ENCODE measurements around the gene CAMKV.
"Not testable (repeated sequence)": the region's sequence is repeated elsewhere in the genome, so short reads cannot be mapped to it uniquely, and the experiment has no call there.

Gene CAMKV

DNA sequence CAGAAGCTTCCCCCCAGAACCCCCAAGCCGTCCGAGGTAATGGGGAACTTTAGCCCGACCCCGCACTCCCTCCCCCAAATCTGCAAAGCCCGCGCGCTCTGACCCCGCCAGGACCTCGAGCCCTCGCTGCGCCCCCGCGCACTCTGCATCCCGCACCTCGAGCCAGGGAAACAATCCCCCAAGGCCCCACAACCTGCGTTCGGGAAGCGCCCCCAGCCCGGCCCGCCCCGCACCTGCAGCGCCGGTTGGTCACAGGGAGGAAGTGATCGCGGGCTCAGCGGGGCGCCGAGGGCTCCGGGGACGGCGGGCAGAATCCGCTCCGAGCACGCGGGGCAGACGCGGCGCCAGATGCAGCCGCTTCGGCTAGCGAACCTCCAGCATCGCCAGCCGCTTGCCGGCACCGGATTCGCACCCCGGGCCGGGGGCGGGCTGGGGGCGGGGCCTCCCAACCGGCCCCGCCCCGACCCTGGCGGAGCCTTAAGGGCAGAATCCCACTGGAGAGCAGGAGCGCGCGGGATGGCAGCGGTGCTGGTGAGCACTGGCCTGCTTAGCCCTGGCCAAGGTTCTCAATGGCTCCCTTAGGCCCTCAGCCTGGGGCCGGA lies at the start of gene CAMKV:
TSS of gene CAMKV (minus strand) at position 382 of the 602 bp plus-strand sequence. CDS start 7,518 bp downstream, outside the sequence.
- DNase-seq (ENCODE audit: low read depth, low spot score): peak; percentile 66

DNA sequence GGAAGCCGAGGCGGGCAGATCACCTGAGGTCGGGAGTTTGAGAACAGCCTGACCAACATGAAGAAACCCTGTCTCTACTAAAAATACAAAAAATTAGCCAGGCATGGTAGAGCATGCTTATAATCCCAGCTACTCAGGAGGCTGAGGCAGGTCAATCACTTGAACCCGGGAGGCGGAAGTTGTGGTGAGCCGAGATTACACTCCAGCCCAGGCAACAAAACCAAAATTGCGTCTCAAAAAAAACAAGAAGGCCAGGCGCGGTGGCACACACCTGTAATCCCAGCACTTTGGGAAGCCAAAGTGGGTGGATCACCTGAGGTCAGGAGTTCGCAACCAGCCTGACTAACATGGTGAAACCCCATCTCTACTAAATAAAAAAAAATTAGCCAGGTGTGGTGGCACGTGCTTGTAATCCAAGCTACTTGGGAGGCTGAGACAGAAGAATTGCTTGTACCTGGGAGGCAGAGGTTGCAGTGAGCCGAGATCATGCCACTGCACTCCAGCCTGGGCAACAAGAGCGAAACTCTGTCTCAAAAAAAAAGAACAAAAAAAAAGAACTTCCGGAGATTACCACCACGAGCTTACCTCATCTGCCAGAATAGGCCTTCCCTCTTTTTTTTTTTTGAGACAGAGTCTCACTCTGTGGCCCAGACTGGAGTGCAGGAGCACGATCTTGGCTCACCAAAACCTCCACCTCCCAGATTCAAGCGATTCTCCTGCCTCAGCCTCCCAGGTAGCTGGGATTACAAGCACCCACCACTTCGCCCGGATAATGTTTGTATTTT lies 48.3 kb upstream of the CAMKV start:
- not testable (repeated sequence) for DNase-seq (ENCODE audit: low read depth, low spot score)

- no peak for DNase-seq (ENCODE audit: low read depth, low spot score)
These were observed 47.0 kb upstream of the CAMKV start for GRCh38 chr3:49916686-49917085.

GRCh38 chr3:49914906-49915305 lies 45.2 kb upstream of the CAMKV start:
- no peak for DNase-seq (ENCODE audit: low read depth, low spot score)

- peak; percentile 56 for DNase-seq (ENCODE audit: low read depth, low spot score)
These were observed 43.2 kb upstream of the CAMKV start for GRCh38 chr3:49912881-49913281.

GRCh38 chr3:49911611-49912010 lies 41.9 kb upstream of the CAMKV start:
- no peak for DNase-seq (ENCODE audit: low read depth, low spot score)

DNA sequence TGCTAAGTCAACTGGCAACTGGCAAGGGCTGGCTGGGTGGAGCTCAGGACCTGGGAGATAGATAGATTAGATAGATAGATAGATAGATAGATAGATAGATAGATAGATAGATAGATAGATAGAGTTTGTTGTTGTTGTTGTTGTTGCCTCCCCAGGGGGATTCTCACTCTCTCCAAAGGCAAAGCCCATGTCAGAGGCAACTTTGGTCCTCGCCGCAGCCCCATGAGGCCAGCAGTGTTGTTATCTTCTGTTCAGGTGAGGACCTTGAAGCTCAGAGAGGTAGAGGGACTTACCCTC lies 41.4 kb upstream of the CAMKV start:
- DNase-seq (ENCODE audit: low read depth, low spot score): no peak

DNA sequence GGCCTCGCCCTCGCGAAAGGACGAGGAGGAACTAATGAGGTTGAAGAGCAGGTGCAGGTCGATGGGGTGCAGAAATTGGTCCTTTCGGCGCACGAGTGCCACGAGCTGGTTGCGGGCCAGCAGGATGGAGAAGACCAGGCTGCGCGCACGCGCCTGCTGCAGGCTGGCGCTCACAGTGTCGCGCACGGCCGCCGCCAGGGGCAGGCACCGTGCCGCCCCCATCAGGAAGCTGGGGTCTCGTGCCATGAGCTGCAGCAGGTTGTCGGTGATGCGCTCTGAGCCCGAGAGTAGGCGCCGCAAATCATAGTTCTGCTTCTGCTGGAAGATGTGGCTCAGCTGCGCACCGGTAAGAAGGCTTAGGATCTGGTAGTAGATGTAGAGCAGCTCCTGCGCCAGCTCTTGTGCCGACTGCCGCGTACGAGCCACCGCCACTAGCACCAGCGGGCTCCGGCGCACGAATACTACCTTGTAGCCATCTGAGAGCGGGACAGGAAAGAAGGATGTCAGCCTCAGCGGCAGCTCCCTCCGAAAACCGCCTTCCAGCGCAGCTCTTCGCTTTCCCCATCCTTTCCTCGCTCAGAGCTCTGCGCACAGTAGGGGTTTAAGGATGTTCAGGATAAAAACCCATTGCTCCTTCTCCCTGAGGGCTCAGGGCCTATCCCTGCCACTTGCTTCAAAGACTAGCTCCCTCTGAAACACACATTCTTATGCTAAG lies 40.9 kb upstream of the CAMKV start:
- DNase-seq (ENCODE audit: low read depth, low spot score): peak; percentile 86

- DNase-seq (ENCODE audit: low read depth, low spot score): no peak
These were observed 38.9 kb upstream of the CAMKV start for GRCh38 chr3:49908373-49909199.

DNA sequence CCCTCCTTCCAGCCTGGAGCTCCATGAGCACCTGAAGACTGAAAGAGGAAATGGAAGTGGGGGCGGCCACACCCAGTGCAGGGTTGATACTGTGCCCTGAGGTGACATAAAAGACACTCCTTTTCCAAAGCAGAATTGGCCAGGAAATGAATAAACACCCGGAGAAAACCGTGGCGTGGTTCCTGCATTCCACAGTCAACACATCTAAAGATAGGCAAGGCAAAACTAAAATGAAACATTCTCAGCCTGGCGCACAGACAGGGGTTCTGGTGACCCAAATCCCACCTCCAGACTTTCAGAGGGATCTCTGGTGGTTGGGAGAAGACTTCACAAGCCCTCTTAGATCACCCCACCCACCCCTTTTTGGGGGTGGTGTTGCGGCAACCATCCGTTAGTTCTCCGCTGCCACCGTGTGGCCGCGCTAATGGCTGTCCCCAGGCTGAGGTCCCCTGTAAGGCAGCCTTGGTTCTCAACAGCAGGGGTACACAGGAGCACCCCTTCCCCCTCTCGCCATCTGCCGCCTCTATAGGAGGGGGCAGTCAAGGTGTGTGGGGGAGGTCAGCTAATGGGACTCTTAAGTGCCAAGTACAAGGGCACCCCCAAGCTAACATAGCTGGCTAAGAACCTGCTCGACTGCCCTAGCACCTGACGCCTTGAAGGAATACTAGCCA lies 36.5 kb upstream of the CAMKV start:
- peak; percentile 54 for DNase-seq (ENCODE audit: low read depth, low spot score)

DNA sequence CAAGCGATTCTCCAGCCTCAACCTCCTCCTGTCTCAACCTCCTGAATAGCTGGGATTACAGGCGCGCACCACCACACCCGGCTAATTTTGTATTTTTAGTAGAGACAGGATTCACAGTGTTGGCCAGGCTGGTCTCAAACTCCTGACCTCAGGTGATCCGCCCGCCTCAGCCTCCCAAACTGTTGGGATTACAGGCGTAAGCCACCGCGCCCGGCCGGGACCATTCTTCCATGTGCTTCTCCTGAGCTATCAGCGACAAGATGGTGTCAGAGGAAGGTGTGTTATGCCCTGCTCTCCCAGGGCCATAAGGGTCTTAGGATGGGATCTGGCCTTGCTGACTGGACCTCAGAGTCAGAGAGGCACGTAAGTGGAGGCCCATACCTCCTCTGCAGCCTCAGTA lies 34.7 kb upstream of the CAMKV start:
- DNase-seq (ENCODE audit: low read depth, low spot score): not testable (repeated sequence)

- DNase-seq (ENCODE audit: low read depth, low spot score): peak; percentile 95
These were observed 34.0 kb upstream of the CAMKV start, which contains the start of gene MST1R for GRCh38 chr3:49903451-49904424. Gene MST1R (minus strand): TSS chr3:49903873. CDS start chr3:49903609, 264 bp downstream.

DNA sequence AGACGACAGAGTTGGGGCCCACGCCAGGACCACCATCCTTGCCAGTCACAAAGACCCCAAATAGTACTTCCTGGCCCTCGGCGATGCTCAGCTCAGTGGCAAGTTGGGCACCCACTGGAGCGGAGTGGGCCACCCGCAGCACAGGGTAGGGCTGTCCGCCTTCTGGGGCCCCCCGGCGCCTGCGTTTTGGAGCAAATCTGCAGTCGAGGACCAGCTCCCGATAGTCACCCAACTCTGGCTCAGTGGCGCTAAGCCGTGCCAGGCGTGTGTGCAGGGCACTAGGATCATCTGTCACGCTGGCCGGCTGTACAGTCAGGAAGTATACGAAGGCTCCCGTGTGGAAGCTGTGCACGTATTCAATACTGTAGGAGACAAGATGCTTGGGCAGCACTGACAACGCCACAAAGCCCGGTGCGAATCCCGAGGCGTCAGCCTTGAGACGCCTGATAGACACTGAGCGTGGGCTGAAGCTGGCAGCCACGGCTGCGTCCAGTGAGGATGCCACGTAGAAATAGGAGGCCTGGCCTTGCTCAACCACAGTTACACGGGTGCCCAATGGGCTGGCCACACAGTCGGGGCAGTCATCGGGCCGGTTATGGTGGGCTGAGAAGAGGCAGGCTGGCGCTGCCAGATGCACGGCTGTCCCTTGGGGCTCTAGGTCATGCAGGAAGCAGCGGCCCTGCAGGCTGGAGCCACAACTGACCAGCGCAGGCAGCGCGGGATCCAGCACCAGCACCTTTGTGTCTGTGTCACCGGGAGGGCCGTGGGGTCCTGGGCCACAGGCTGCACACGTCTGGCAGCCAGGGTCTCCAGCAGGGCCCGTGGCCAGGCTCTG lies 33.0 kb upstream of the CAMKV start:
- DNase-seq (ENCODE audit: low read depth, low spot score): no peak

DNA sequence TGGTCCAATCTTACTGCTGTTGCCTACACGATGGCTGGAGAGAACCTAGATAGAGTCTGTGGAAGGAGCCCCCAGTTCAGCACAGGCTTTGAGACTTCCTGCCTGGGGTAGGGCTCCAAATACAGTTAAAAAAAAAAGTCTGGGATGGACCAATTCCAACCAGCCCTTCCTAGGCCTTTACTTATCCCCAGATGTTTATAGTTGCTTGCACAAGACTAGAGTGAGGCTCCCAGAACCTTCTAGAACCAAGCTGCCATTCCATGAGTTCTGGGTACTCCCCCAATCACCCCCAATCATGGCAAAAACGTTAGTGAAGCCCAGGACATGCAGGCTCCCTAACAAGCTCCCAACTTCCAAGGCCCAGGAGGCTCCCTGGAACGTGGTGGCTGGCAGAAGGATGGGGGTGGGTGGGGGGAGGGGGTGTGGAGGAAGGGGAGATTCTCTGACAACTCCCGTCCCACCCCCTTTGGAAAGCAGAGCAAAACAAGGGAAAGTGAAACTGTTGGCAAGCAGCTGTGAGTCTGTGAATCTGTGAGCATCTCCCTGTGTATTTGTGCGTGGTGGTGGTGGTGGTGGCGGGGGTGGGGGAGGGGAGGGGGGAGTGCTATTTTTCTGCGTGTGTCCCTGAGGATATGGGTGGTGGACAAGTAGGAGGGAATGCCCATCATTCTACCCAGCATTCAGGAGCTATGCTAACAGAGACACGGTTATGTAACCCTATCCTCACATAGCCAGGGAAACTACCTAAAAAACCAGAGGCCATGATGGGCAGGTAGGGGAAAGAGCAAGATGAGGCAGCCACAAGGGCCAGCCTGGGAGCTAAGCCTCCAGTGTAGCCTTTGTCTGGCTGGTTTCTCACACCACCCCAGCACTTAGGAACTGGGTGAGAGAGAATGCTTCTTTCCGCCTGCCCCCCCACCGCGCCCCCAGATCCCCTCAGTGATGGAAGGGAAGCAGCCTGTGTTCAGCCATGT lies 31.9 kb upstream of the CAMKV start:
- DNase-seq (ENCODE audit: low read depth, low spot score): no peak

GRCh38 chr3:49900491-49901153 lies 30.9 kb upstream of the CAMKV start:
- DNase-seq (ENCODE audit: low read depth, low spot score): no peak

DNA sequence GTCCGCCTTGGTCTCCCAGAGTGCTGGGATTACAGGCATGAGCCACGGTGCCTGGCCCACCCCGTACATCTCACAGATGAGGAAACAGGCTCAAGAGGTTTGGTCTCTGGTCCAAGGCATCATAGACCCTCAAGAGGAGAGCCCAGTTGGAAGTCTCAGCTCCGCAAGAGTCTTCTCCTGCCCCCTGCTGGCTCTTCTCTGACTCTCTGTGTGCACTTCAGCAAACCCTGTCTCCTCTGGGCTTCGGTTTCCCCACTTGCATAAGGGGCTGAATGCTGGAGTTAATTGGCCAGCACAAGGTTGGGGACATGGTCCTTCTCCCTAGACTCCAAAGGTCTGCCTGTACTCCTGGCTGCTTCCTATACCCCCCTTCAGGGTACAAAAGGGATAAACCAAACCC lies 30.1 kb upstream of the CAMKV start:
- DNase-seq (ENCODE audit: low read depth, low spot score): peak; percentile 74

DNA sequence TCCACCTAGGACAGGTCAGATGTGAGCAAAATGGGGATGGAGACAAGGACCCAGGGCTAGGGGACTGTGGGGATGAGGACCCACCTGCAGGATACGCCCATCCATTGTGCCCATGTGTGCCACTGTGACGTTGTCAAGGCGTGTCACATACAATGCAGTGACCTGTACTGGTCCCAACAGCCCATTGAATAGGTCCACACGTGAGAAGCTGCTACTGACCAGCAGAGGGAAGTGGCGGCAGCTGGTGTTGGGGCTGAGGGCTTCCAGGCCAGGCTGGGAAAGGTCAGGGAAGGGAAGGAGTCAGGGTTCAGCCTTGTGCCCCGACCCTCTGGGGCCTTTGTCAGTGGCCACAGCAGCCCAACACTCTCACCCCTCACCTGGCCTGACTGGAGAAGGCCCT lies 29.3 kb upstream of the CAMKV start:
- DNase-seq (ENCODE audit: low read depth, low spot score): no peak

All from ELF-1 (cell line).